Measurements from ENCODE around the gene NEXN.

GRCh38 chr1:77905603-77906002, 17.2 kb downstream of the NEXN start:
- TF ChIP-seq CTCF (IDR thresholded peaks at IDR 0.05; ENCODE audit: low read depth, low read length, poor library complexity, severe bottlenecking) (no peak), EZH2phosphoT487 (IDR thresholded peaks at IDR 0.05; ENCODE audit: borderline replicate concordance, low read length) (no peak)
